Esophagus muscularis mucosa (tissue), 4 donors: ENCODE measurements around the gene NUDT9. TPM values are rescaled to one million over a fixed set of nuclear protein-coding genes. Genes with fewer than 3 reads are reported as not detected.
"Not testable (repeated sequence)": the region's sequence is repeated elsewhere in the genome, so short reads cannot be mapped to it uniquely, and the experiment has no call there.

ENCODE experiments used
- DNase-seq: peaks from one replicate; pipeline ENCODE4 v3.0.0-alpha.2; 2017; ENCODE audit errors: extremely low spot score
- H3K27ac ChIP-seq, 4 donors: fragments of 200-600 bp; sonication (generic); replicated peaks in 1 of 4; 1 replicate in 3 of 4; 2 replicates in 1 of 4; pipeline ENCODE4 v1.5.1; 2016 to 2019; ENCODE audit warnings: mild to moderate bottlenecking in 1 of 4
- H3K27me3 ChIP-seq, 4 donors: fragments of 200-600 bp; sonication (generic); one replicate each; pipeline versions ENCODE4 v1.5.1 to v1.6.0; 2016 to 2019
- H3K36me3 ChIP-seq, 4 donors: fragments of 200-600 bp; sonication (generic); one replicate each; pipeline ENCODE4 v1.5.1; 2016 to 2019
- H3K4me1 ChIP-seq, 4 donors: fragments of 200-600 bp; sonication (generic); one replicate each; pipeline ENCODE4 v1.5.1; 2016 to 2019
- H3K4me3 ChIP-seq, 4 donors: fragments of 200-600 bp; sonication (generic); 1 replicate in 2 of 4; 2 replicates in 2 of 4; pipeline ENCODE4 v1.5.1; 2016 to 2019; ENCODE audit warnings: mild to moderate bottlenecking in 4 of 4, moderate library complexity in 1 of 4
- H3K9me3 ChIP-seq, 4 donors: fragments of 200-600 bp; sonication (generic); 1 replicate in 3 of 4; 2 replicates in 1 of 4; pipeline ENCODE4 v1.5.1; 2016 to 2019
- CTCF ChIP-seq, 3 experiments: fragments of 200-600 bp in 2 of 3; fragments of 450-650 bp in 1 of 3; sonication (generic) in 2 of 3; IDR thresholded peaks; one replicate each; pipeline ENCODE4 v1.5.1; 2017 to 2019; ENCODE audit warnings: antibody characterized with exemption in 3 of 3, mild to moderate bottlenecking in 2 of 3, moderate library complexity in 1 of 3
- EP300 ChIP-seq: sonication (generic); formaldehyde crosslinking; IDR thresholded peaks from one replicate; pipeline ENCODE4 v1.6.1; 2017; ENCODE audit warnings: antibody characterized with exemption
- POLR2A ChIP-seq: fragments of 450-650 bp; IDR thresholded peaks from one replicate; pipeline ENCODE4 v1.6.1; 2017; ENCODE audit warnings: antibody characterized with exemption, moderate library complexity, mild to moderate bottlenecking, low read depth
- POLR2AphosphoS5 ChIP-seq, 2 donors: sonication (generic); formaldehyde crosslinking; IDR thresholded peaks; one replicate each; pipeline ENCODE4 v1.6.1; 2017; ENCODE audit warnings: antibody characterized with exemption in 2 of 2
- WGBS: methylation state at CpG from one replicate; pipeline ENCODE4 v1.1.5; 2018; 5-methylcytosine and 5-hydroxymethylcytosine counted together
- intact Hi-C: fragments of 100-400 bp; cut with DNase I; formaldehyde crosslinking; loops from one replicate; pipeline ENCODE4 v1.15.1; 2023
- total RNA-seq, 4 donors: library from RNA; depleted of rRNA; stranded (reverse); fragments of >200 nt; gene quantifications; one replicate each; pipeline versions ENCODE4 v1.1.0 to v1.2.1, GENCODE V29; 2016

Gene NUDT9
- total RNA-seq, 4 donors from 2014 or later = 15.1 to 26.6 (median 21.3) TPM

GRCh38 chr4:87442889-87443288 is 20.5 kb downstream of the NUDT9 start:
- no peaks in the 10 kb centered on the region for H3K27me3 ChIP-seq
- intact Hi-C loops = no loop called here

DNA sequence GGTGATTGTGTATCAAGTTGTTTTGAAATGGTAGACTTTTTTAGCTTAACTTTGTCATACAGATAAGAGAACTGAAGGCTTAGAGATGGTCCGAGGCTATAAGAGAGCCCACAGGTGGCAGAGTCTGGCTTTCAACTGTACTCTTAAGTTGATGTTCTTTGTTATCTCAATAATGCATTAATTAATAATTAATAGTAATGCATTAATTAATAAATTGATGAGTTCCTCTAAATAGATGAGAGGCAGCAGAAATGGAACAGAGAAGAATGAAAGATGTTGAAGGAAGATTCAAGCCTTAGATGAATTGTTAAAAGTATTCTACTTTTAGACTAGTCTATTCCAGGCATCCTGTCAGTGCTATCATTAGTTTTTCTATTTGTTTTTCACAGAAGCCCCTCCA is 22.4 kb downstream of the NUDT9 start:
- H3K9me3 ChIP-seq = no peaks in the 10 kb centered on the region
- 89% methylated on average over 1 of the region's 1 CpG for WGBS
- H3K27me3 ChIP-seq = no peaks in the 10 kb centered on the region
- H3K4me3 ChIP-seq = no peak overlapping the region
- intact Hi-C loops = no loop called here
- H3K36me3 ChIP-seq = peaks cover 5 to 76% (median 35%) of the 10 kb centered on the region in 4 donors
- no peak overlapping the region for H3K27ac ChIP-seq
- no peak for DNase-seq
- TF ChIP-seq CTCF (IDR thresholded peaks at IDR 0.05) = no peak
- TF ChIP-seq EP300 = no peak
- no peak for TF ChIP-seq POLR2AphosphoS5 (IDR thresholded peaks at IDR 0.05)
- TF ChIP-seq POLR2A = no peak
- H3K4me1 ChIP-seq = no peaks in the 10 kb centered on the region

More at GRCh38 chr4:87442889-87443288, 20.5 kb downstream of the NUDT9 start:
- Histone ChIP-seq H3K27ac (no peak overlapping the region), H3K4me1 (no peaks in the 10 kb centered on the region), H3K4me3 (no peak overlapping the region), H3K9me3 (no peaks in the 10 kb centered on the region), H3K36me3 (peaks cover 5 to 81% (median 50%) of the 10 kb centered on the region in 4 donors)
- DNase-seq = no peak
- TF ChIP-seq POLR2AphosphoS5 (IDR thresholded peaks at IDR 0.05) = no peak
- WGBS = 96% methylated on average over 3 of the region's 3 CpGs

GRCh38 chr4:87445964-87446363 is 23.6 kb downstream of the NUDT9 start:
- peaks cover 5 to 76% (median 28%) of the 10 kb centered on the region in 4 donors for H3K36me3 ChIP-seq
- no peaks in the 10 kb centered on the region for H3K4me1 ChIP-seq
- DNase-seq = no peak
- WGBS = 62% methylated on average over 3 of the region's 3 CpGs
- no peak overlapping the region for H3K27ac ChIP-seq
- H3K27me3 ChIP-seq = no peaks in the 10 kb centered on the region
- intact Hi-C loops = no loop called here
- no peak overlapping the region for H3K4me3 ChIP-seq
- H3K9me3 ChIP-seq = no peaks in the 10 kb centered on the region
- no peak for TF ChIP-seq EP300
- TF ChIP-seq CTCF (IDR thresholded peaks at IDR 0.05) = no peak
- no peak for TF ChIP-seq POLR2AphosphoS5 (IDR thresholded peaks at IDR 0.05)
- no peak for TF ChIP-seq POLR2A

GRCh38 chr4:87446375-87446774 is 24.0 kb downstream of the NUDT9 start:
- H3K27ac ChIP-seq, intact Hi-C loops, H3K27me3 ChIP-seq, H3K4me1 ChIP-seq, DNase-seq, H3K9me3 ChIP-seq, H3K4me3 ChIP-seq: not testable (repeated sequence)
- WGBS = 83% methylated on average over 6 of the region's 6 CpGs
- H3K36me3 ChIP-seq = peaks cover 5 to 79% (median 32%) of the 10 kb centered on the region in 4 donors

- intact Hi-C loops = no loop called here
- peaks cover 20 to 67% (median 38%) of the 10 kb centered on the region in 4 donors for H3K36me3 ChIP-seq
- no peaks in the 10 kb centered on the region for H3K4me1 ChIP-seq
- H3K27ac ChIP-seq = no peak overlapping the region
- no peaks in the 10 kb centered on the region for H3K27me3 ChIP-seq
- no peak overlapping the region for H3K4me3 ChIP-seq
- H3K9me3 ChIP-seq = no peaks in the 10 kb centered on the region
- TF ChIP-seq CTCF (IDR thresholded peaks at IDR 0.05) = peak in 1 of 3 experiments; percentile 3
- no peak for TF ChIP-seq EP300
- TF ChIP-seq POLR2A = no peak
- no peak for TF ChIP-seq POLR2AphosphoS5 (IDR thresholded peaks at IDR 0.05)
- DNase-seq = no peak
Observed at GRCh38 chr4:87451537-87451936, 29.2 kb downstream of the NUDT9 start.

GRCh38 chr4:87458913-87459312 is 36.5 kb downstream of the NUDT9 start:
- no peaks in the 10 kb centered on the region for H3K4me1 ChIP-seq
- no peak overlapping the region for H3K27ac ChIP-seq
- DNase-seq = no peak
- intact Hi-C loops = no loop called here
- WGBS = 97% methylated on average over 4 of the region's 4 CpGs
- no peaks in the 10 kb centered on the region for H3K27me3 ChIP-seq
- H3K9me3 ChIP-seq = no peaks in the 10 kb centered on the region
- peaks cover 0 to 44% (median 23%) of the 10 kb centered on the region in 4 donors for H3K36me3 ChIP-seq
- no peak for TF ChIP-seq POLR2AphosphoS5 (IDR thresholded peaks at IDR 0.05)
- no peak for TF ChIP-seq POLR2A
- no peak for TF ChIP-seq EP300
- no peak for TF ChIP-seq CTCF (IDR thresholded peaks at IDR 0.05)
- no peak overlapping the region for H3K4me3 ChIP-seq
